HepG2 (cell line): Measurements from ENCODE around the gene ANKZF1. TPM values are rescaled to one million over a fixed set of nuclear protein-coding genes. Genes with fewer than 3 reads are reported as not detected.

Experiments used
- AKAP8 ChIP-seq: sonication (generic); formaldehyde crosslinking; IDR thresholded peaks from 2 replicates; pipeline ENCODE4 v1.5.1; 2020; ENCODE audit warnings: mild to moderate bottlenecking, missing genetic modification reagents
- ATF6 ChIP-seq: sonication (generic); formaldehyde crosslinking; conservative IDR thresholded peaks from 2 replicates; pipeline ENCODE4 v1.4.0; 2020; ENCODE audit warnings: missing genetic modification reagents
- BHLHE40 ChIP-seq: IDR thresholded peaks from 2 replicates; pipeline ENCODE4 v1.6.1; 2011; ENCODE audit warnings: low read length, improper control_type of control experiment
- GATAD2A ChIP-seq: IDR thresholded peaks from 2 replicates; pipeline ENCODE4 v1.6.1; 2016
- HHEX ChIP-seq: IDR thresholded peaks from 2 replicates; pipeline ENCODE4 v1.6.1; 2016; ENCODE audit warnings: control low read depth
- HMGXB4 ChIP-seq, 2 experiments: sonication (generic) in 1 of 2; formaldehyde crosslinking in 1 of 2; IDR thresholded peaks; 2 replicates each; pipeline versions ENCODE4 v1.4.0 to v1.6.1; 2018 to 2020; ENCODE audit warnings: missing genetic modification reagents in 2 of 2, borderline replicate concordance in 1 of 2, low read depth in 1 of 2, mild to moderate bottlenecking in 1 of 2, missing biosample characterization in 1 of 2
- MYPOP ChIP-seq: sonication (generic); formaldehyde crosslinking; IDR thresholded peaks from 2 replicates; pipeline ENCODE4 v1.8.1; 2023; ENCODE audit warnings: mild to moderate bottlenecking, moderate library complexity, missing genetic modification reagents
- SOX6 ChIP-seq, 2 experiments: fragments of 450-650 bp in 1 of 2; sonication (generic) in 1 of 2; formaldehyde crosslinking in 1 of 2; IDR thresholded peaks; 2 replicates each; pipeline versions ENCODE4 v1.4.0 to v1.6.1; 2017 to 2020; ENCODE audit warnings: antibody characterized with exemption in 1 of 2, mild to moderate bottlenecking in 1 of 2, missing genetic modification reagents in 1 of 2
- SRF ChIP-seq: IDR thresholded peaks from 2 replicates; pipeline ENCODE4 v1.6.1; 2011; ENCODE audit warnings: mild to moderate bottlenecking, low read depth, low read length, moderate library complexity
- TFDP2 ChIP-seq: sonication (generic); formaldehyde crosslinking; IDR thresholded peaks from 2 replicates; pipeline ENCODE4 v1.4.0; 2020; ENCODE audit warnings: missing genetic modification reagents
- TSC22D2 ChIP-seq: sonication (generic); formaldehyde crosslinking; IDR thresholded peaks from 2 replicates; pipeline ENCODE4 v1.5.1; 2020; ENCODE audit warnings: missing genetic modification reagents, mild to moderate bottlenecking, borderline replicate concordance
- YEATS4 ChIP-seq: sonication (generic); formaldehyde crosslinking; IDR thresholded peaks from 2 replicates; pipeline ENCODE4 v1.4.0; 2020; ENCODE audit warnings: missing genetic modification reagents, borderline replicate concordance
- ZNF431 ChIP-seq: sonication (generic); formaldehyde crosslinking; IDR thresholded peaks from 2 replicates; pipeline ENCODE4 v1.9.0; 2022; ENCODE audit warnings: missing genetic modification reagents, low read depth, mild to moderate bottlenecking, borderline replicate concordance
- ZNF614 ChIP-seq: IDR thresholded peaks from 2 replicates; pipeline ENCODE4 v1.6.1; 2018; ENCODE audit warnings: missing biosample characterization, missing genetic modification reagents, inconsistent platforms, borderline replicate concordance
- ZNF839 ChIP-seq: sonication (generic); formaldehyde crosslinking; IDR thresholded peaks from 2 replicates; pipeline ENCODE4 v1.4.0; 2020; ENCODE audit warnings: missing genetic modification reagents, mild to moderate bottlenecking, borderline replicate concordance
- ZSCAN5A ChIP-seq: sonication (generic); formaldehyde crosslinking; IDR thresholded peaks from 2 replicates; pipeline ENCODE4 v1.8.0; 2022; ENCODE audit warnings: mild to moderate bottlenecking, missing genetic modification reagents, borderline replicate concordance
- polyA plus RNA-seq, 8 experiments: library from polyadenylated mRNA; depleted of rRNA in 3 of 8; stranded (reverse) in 7 of 8; unstranded in 1 of 8; fragments of >200 nt; fragmentation: Illumina TruSeq in 4 of 8; extraction: Trizol in 4 of 8; gene quantifications; 2 replicates each; pipeline versions ENCODE4 v1.2.1 to v1.2.3, GENCODE V29; 2011 to 2016; ENCODE audit warnings: low read depth in 4 of 8, missing spikeins in 1 of 8, mixed read lengths in 1 of 8; ENCODE audit not compliant: insufficient read depth in 1 of 8
- total RNA-seq, 5 experiments: library from RNA; depleted of rRNA; stranded (reverse); fragments of >200 nt; fragmentation: Illumina TruSeq; extraction: Trizol; gene quantifications; 2 replicates each; pipeline ENCODE4 v1.2.3, GENCODE V29; 2016; ENCODE audit warnings: low read depth in 1 of 5
- TF ChIP-seq, protein P1 (sequence below): sonication (generic); formaldehyde crosslinking; IDR thresholded peaks from 2 replicates; pipeline ENCODE4 v1.9.0; 2021; ENCODE audit warnings: missing genetic modification reagents, mild to moderate bottlenecking, borderline replicate concordance
- TF ChIP-seq, protein P2 (sequence below): sonication (generic); formaldehyde crosslinking; IDR thresholded peaks from 2 replicates; pipeline ENCODE4 v1.5.1; 2020; ENCODE audit warnings: mild to moderate bottlenecking, missing genetic modification reagents, borderline replicate concordance

ANKZF1 gene
- total and polyA plus RNA-seq, 2 of the 13 experiments (the other 11 are each of a cell fraction or from before 2014, with no cell fraction given): 25.3 to 128 TPM

DNA sequence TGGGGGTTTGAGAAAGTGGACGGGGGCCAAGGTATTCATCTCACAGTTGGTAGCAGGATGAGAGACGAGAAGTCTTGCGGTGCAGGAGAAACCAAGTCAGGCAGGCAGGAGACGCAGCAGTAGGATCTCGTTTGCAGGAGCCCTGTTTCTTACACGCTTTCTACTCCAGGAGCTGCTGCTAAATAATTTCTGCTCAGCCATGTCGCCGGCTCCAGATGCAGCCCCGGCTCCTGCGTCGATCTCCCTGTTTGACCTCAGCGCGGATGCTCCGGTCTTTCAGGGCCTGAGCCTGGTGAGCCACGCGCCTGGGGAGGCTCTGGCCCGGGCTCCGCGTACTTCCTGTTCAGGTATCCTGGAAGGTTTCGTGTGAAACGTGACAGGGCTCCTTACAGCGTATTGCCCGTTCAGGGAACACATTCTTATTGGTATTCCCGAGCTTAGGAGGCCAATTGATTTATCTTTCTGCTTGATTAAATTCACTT lies 494 bp downstream of the ANKZF1 start (continued):
- TF ChIP-seq SOX6 (IDR thresholded peaks at IDR 0.05): no peak
- no peak for TF ChIP-seq SOX6 (CRISPR knock-in tag; IDR thresholded peaks at IDR 0.05)
- peak; percentile 33; the same call in 1 of the 2 replicates for TF ChIP-seq TFDP2 (CRISPR knock-in tag)
- TF ChIP-seq SRF: no peak
- no peak for TF ChIP-seq AKAP8 (CRISPR knock-in tag)
- TF ChIP-seq ATF6 (CRISPR knock-in tag): no peak
- no peak for TF ChIP-seq TSC22D2 (CRISPR knock-in tag)
- TF ChIP-seq ZSCAN5A (CRISPR knock-in tag): no peak
- TF ChIP-seq HMGXB4 (CRISPR knock-in tag; IDR thresholded peaks at IDR 0.05; ENCODE audit: borderline replicate concordance in 1 of 2, low read depth in 1 of 2): no peak
- TF ChIP-seq, protein P1, sequence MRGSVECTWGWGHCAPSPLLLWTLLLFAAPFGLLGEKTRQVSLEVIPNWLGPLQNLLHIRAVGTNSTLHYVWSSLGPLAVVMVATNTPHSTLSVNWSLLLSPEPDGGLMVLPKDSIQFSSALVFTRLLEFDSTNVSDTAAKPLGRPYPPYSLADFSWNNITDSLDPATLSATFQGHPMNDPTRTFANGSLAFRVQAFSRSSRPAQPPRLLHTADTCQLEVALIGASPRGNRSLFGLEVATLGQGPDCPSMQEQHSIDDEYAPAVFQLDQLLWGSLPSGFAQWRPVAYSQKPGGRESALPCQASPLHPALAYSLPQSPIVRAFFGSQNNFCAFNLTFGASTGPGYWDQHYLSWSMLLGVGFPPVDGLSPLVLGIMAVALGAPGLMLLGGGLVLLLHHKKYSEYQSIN (CRISPR knock-in tag): no peak
- no peak for TF ChIP-seq GATAD2A (CRISPR knock-in tag)
- no peak for TF ChIP-seq HHEX (CRISPR knock-in tag)
- no peak for TF ChIP-seq ZNF614 (CRISPR knock-in tag)
- TF ChIP-seq BHLHE40: peak; percentile 52
- peak; percentile 70; the same call in 1 of the 2 replicates for TF ChIP-seq YEATS4
- no peak for TF ChIP-seq ZNF431 (CRISPR knock-in tag)
- TF ChIP-seq MYPOP (CRISPR knock-in tag): 0 out of 2 replicates have a peak, but pooled peaks have one; percentile 8
- TF ChIP-seq, protein P2, sequence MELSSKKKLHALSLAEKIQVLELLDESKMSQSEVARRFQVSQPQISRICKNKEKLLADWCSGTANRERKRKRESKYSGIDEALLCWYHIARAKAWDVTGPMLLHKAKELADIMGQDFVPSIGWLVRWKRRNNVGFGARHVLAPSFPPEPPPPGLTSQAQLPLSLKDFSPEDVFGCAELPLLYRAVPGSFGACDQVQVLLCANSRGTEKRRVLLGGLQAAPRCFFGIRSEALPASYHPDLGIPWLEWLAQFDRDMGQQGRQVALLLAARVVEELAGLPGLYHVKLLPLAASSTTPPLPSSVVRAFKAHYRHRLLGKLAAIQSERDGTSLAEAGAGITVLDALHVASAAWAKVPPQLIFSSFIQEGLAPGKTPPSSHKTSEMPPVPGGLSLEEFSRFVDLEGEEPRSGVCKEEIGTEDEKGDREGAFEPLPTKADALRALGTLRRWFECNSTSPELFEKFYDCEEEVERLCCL (CRISPR knock-in tag): no peak
- peak; percentile 89; the same call in 1 of the 2 replicates for TF ChIP-seq ZNF839 (CRISPR knock-in tag)
